Effector memory CD4-positive, alpha-beta T cell (primary cell): ENCODE results near the gene YWHAG.
"Not testable (repeated sequence)": the region's sequence is repeated elsewhere in the genome, so short reads cannot be mapped to it uniquely, and the experiment has no call there.

Experiments
- DNase-seq, 3 donors: peaks; one replicate each; pipeline ENCODE4 v3.0.0-alpha.2; 2020
- H3K27ac ChIP-seq: 2 replicates; pipeline ENCODE4 v1.7.0; 2013; ENCODE audit warnings: mild to moderate bottlenecking, low read length, moderate library complexity; ENCODE audit not compliant: insufficient read depth, poor library complexity, severe bottlenecking
- H3K27me3 ChIP-seq: replicated peaks from 2 replicates; pipeline ENCODE4 v1.7.0; 2013; ENCODE audit warnings: mild to moderate bottlenecking, low read length; ENCODE audit not compliant: insufficient read depth, control insufficient read depth, poor library complexity, severe bottlenecking
- H3K36me3 ChIP-seq: 2 replicates; pipeline ENCODE4 v1.7.0; 2013; ENCODE audit warnings: mild to moderate bottlenecking, low read length, moderate library complexity; ENCODE audit not compliant: control insufficient read depth, insufficient read depth
- H3K4me1 ChIP-seq: 2 replicates; pipeline ENCODE4 v1.7.0; 2013; ENCODE audit warnings: low read length, mild to moderate bottlenecking; ENCODE audit not compliant: control insufficient read depth, insufficient read depth, poor library complexity, severe bottlenecking
- H3K4me3 ChIP-seq: 2 replicates; pipeline ENCODE4 v1.7.0; 2013; ENCODE audit warnings: low read length, low read depth, mild to moderate bottlenecking; ENCODE audit not compliant: insufficient read depth, poor library complexity, severe bottlenecking
- H3K9me3 ChIP-seq: 2 replicates; pipeline ENCODE4 v1.7.0; 2013; ENCODE audit warnings: mild to moderate bottlenecking, low read length, moderate library complexity; ENCODE audit not compliant: control insufficient read depth

YWHAG gene

DNA sequence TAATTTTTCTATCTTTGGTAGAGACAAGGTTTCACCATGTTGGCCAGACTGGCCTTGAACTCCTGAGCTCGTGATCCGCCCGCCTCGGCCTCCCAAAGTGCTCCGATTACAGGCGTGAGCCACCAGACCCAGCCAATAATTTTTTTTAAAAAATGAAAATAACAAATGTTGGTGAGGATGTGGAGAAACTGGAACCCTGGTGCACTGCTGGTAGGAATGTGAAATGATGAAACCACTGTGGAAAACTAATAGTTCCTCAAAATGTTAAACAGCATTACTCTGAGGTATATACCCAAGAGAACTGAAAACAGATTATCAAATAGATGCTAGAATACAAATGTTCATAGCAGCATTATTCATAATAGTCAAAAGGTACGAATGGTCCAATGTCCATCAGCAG, 23.0 kb upstream of the YWHAG start:
- Histone ChIP-seq H3K27me3 (no peaks in the 10 kb centered on the region), H3K27ac (no peak overlapping the region), H3K9me3 (no peaks in the 10 kb centered on the region), H3K36me3 (no peaks in the 10 kb centered on the region), H3K4me1 (peaks cover 4% of the 10 kb centered on the region), H3K4me3 (no peak overlapping the region)
- DNase-seq, result no peak

GRCh38 chr7:76380623-76380966, 21.8 kb upstream of the YWHAG start:
- Histone ChIP-seq H3K36me3 (no peaks in the 10 kb centered on the region), H3K4me3 (peak overlapping the region; percentile 47), H3K27ac (no peak overlapping the region), H3K27me3 (no peaks in the 10 kb centered on the region), H3K9me3 (no peaks in the 10 kb centered on the region), H3K4me1 (peaks cover 4% of the 10 kb centered on the region)
- DNase-seq, result no peak

DNA sequence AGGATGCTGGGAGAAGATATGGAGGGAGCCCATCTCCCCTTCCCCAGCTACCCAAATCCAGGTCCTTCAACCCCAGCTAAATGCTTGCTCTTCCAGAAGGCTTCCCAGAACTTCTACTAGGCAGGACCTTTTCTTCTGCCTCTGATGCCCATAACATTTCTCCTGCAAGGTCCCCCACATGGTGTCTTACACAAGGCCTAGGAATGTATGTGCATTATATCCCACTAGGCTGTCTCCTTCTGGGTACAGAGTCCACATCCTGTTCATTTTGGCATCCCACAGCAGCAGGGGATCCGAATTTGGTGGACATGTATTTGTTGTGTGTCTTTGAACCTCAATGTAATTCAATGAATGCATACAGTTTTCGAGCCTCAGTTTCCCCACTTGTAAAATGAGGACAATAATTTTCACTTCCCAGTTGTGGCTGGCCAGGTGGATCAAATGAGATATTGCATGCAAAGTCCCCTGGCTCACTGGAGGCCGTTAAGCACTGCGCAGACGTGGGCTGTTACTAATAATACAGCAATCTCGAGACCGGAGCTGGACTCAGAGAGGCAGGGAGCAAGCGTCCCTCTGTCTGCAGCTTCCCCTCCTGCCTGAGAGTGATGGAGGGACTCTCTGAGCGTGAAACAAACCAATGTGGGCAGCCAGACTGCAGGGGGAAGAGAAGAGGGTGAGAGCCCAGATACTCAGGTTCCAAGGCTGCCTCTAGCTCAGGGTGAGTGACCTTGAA, 18.6 kb upstream of the YWHAG start:
- H3K9me3 ChIP-seq, result no peaks in the 10 kb centered on the region
- no peaks in the 10 kb centered on the region for H3K27me3 ChIP-seq
- H3K4me3 ChIP-seq, result no peak overlapping the region
- DNase-seq, result no peak
- H3K36me3 ChIP-seq, result no peaks in the 10 kb centered on the region
- H3K27ac ChIP-seq, result no peak overlapping the region
- peaks cover 4% of the 10 kb centered on the region for H3K4me1 ChIP-seq

DNA sequence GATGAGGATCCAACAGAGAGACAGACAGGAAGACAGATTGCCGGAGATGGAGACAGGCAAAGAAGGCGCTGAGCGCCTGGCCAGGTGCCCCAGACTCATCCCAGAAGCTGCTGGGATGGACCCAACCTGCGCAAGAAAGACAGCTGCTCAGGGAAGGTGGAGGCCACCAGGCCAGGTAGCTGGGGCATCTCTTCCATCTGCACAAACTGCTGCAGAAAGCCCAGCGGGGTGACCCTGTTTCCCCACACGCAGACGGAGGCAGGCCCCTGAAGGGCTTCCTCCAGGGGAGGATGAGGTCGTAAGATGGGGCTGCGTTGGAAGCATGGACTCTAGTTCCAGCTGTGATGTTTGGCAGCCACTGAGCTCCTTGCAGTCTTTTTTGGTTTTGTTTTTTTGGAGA, 16.5 kb upstream of the YWHAG start:
- Histone ChIP-seq H3K36me3 (no peaks in the 10 kb centered on the region), H3K9me3 (no peaks in the 10 kb centered on the region), H3K27ac (no peak overlapping the region), H3K4me1 (peaks cover 4% of the 10 kb centered on the region), H3K27me3 (no peaks in the 10 kb centered on the region), H3K4me3 (no peak overlapping the region)
- no peak for DNase-seq

- Histone ChIP-seq H3K27ac (no peak overlapping the region), H3K27me3 (no peaks in the 10 kb centered on the region), H3K4me3 (no peak overlapping the region), H3K9me3 (no peaks in the 10 kb centered on the region), H3K4me1 (no peaks in the 10 kb centered on the region), H3K36me3 (no peaks in the 10 kb centered on the region)
- no peak for DNase-seq
Measured at GRCh38 chr7:76372984-76373833, 14.4 kb upstream of the YWHAG start.

GRCh38 chr7:76371396-76371795, 12.6 kb upstream of the YWHAG start:
- Histone ChIP-seq H3K36me3 (no peaks in the 10 kb centered on the region), H3K4me3 (no peak overlapping the region), H3K9me3 (no peaks in the 10 kb centered on the region), H3K27ac (no peak overlapping the region), H3K4me1 (no peaks in the 10 kb centered on the region), H3K27me3 (no peaks in the 10 kb centered on the region)
- no peak for DNase-seq

GRCh38 chr7:76369018-76369417, 10.2 kb upstream of the YWHAG start:
- Histone ChIP-seq H3K9me3 (no peaks in the 10 kb centered on the region), H3K4me3 (no peak overlapping the region), H3K27ac (no peak overlapping the region), H3K4me1 (peaks cover 4% of the 10 kb centered on the region), H3K36me3 (no peaks in the 10 kb centered on the region), H3K27me3 (no peaks in the 10 kb centered on the region)
- no peak for DNase-seq

DNA sequence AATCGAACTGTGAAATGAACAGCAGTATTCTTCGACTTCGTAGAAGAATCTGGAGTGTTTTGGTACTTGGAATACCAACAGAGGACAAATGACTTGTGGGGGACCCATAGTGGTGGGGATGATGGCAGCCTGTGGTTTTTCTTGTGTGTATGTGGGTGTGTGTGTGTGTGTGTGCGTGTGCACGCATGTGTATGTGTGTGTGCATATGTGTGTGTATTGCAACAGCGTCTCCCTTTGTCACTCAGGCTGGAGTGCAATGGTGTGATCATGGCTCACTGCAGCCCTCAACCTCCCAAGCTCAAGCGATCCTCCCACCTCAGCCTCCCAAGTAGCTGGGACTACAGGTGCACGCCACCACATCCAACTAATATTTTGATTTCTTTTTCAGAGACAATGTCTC, 9.4 kb upstream of the YWHAG start:
- H3K27me3 ChIP-seq, result no peaks in the 10 kb centered on the region
- no peak for DNase-seq
- no peak overlapping the region for H3K27ac ChIP-seq
- no peaks in the 10 kb centered on the region for H3K36me3 ChIP-seq
- no peaks in the 10 kb centered on the region for H3K9me3 ChIP-seq
- H3K4me3 ChIP-seq, result no peak overlapping the region
- peaks cover 4% of the 10 kb centered on the region for H3K4me1 ChIP-seq

- Histone ChIP-seq H3K4me1 (peaks cover 4% of the 10 kb centered on the region), H3K9me3 (no peaks in the 10 kb centered on the region), H3K27ac (no peak overlapping the region), H3K36me3 (no peaks in the 10 kb centered on the region), H3K4me3 (no peak overlapping the region), H3K27me3 (no peaks in the 10 kb centered on the region)
- no peak for DNase-seq
Measured at GRCh38 chr7:76364198-76364584, 5.4 kb upstream of the YWHAG start.

DNA sequence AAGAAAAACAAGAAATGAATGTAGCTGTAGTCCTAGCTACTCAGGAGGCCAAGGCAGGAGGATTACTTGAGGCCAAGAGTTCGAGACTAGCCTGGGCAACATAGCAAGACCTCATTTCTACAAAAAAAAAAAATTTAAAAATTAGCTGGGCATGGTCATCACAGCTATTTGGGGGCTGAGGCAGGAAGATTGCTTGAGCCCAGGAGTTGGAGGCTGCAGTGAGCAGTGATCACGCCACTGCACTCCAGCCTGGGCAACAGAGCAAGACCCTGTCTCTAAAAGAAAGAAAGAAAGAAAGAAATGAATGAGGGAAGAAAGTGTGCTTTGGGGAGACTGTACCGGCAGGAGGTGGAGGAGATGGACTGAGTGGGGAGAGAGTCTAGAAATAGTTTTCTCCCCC, 5.0 kb upstream of the YWHAG start:
- not testable (repeated sequence) for H3K4me1 ChIP-seq, DNase-seq, H3K27me3 ChIP-seq, H3K36me3 ChIP-seq, H3K4me3 ChIP-seq, H3K9me3 ChIP-seq, H3K27ac ChIP-seq
